DMS53 treated with DMSO at 0.1 percent for 48 hours (cell line): Measurements from ENCODE around the gene TMCC2.
"Not testable (repeated sequence)": the region's sequence is repeated elsewhere in the genome, so short reads cannot be mapped to it uniquely, and the experiment has no call there.

Experiments
- DNase-seq: peaks from one replicate; lab custom pipeline; 2025; ENCODE audit not compliant: unreplicated experiment; lab: John Stamatoyannopoulos, UW

Gene TMCC2

GRCh38 chr1:205211839-205212536 lies 15.8 kb upstream of the TMCC2 start:
- DNase-seq, result peak; percentile 20

- no peak for DNase-seq
Measured at GRCh38 chr1:205214756-205215155, 13.0 kb upstream of the TMCC2 start.

GRCh38 chr1:205216588-205216987 lies 11.2 kb upstream of the TMCC2 start:
- DNase-seq, result no peak

GRCh38 chr1:205217418-205217817 lies 10.3 kb upstream of the TMCC2 start:
- DNase-seq, result no peak

- DNase-seq, result no peak
Measured at GRCh38 chr1:205220421-205220820, 7.3 kb upstream of the TMCC2 start.

- DNase-seq, result no peak
Measured at GRCh38 chr1:205224736-205225135, 3.0 kb upstream of the TMCC2 start.

GRCh38 chr1:205225901-205226765 lies 1.6 kb upstream of the TMCC2 start:
- DNase-seq, result no peak

- DNase-seq, result peak; percentile 9
Measured at GRCh38 chr1:205226868-205227583, 720 bp upstream of the TMCC2 start.

- peak; percentile 44 for DNase-seq
Measured at GRCh38 chr1:205228093-205228521, 361 bp downstream of the TMCC2 start.

- peak; percentile 94 for DNase-seq
Measured at GRCh38 chr1:205229399-205229871, 1.7 kb downstream of the TMCC2 start.

- DNase-seq, result peak; percentile 75
Measured at GRCh38 chr1:205229916-205230700, 2.4 kb downstream of the TMCC2 start.

GRCh38 chr1:205230982-205231381 lies 3.2 kb downstream of the TMCC2 start:
- no peak for DNase-seq

GRCh38 chr1:205232127-205232820 lies 4.5 kb downstream of the TMCC2 start:
- no peak for DNase-seq

GRCh38 chr1:205232945-205233397 lies 5.2 kb downstream of the TMCC2 start:
- no peak for DNase-seq

- not testable (repeated sequence) for DNase-seq
Measured at GRCh38 chr1:205233986-205234385, 6.2 kb downstream of the TMCC2 start.

GRCh38 chr1:205235951-205236350 lies 8.2 kb downstream of the TMCC2 start:
- no peak for DNase-seq

- DNase-seq, result no peak
Measured at GRCh38 chr1:205236526-205236925, 8.8 kb downstream of the TMCC2 start.

- DNase-seq, result no peak
Measured at GRCh38 chr1:205236951-205237475, 9.3 kb downstream of the TMCC2 start.
